Neuronal stem cell (in vitro differentiated cells): ENCODE data around the gene RBFOX2.

Experiments
- DNase-seq: peaks from one replicate; pipeline ENCODE4 v3.0.0-alpha.2; 2013; ENCODE audit warnings: low spot score
- H2AFZ ChIP-seq: one replicate; pipeline ENCODE4 v1.6.1; 2013; ENCODE audit warnings: mild to moderate bottlenecking, low read length, inconsistent platforms
- H2AK5ac ChIP-seq: 2 replicates; pipeline ENCODE4 v1.6.1; 2013; ENCODE audit warnings: low read depth, mild to moderate bottlenecking, inconsistent platforms, low read length, moderate library complexity, mixed read lengths
- H2BK120ac ChIP-seq: 2 replicates; pipeline ENCODE4 v1.6.1; 2013; ENCODE audit warnings: low read depth, mild to moderate bottlenecking, inconsistent platforms, low read length, moderate library complexity, mixed read lengths
- H2BK12ac ChIP-seq: one replicate; pipeline ENCODE4 v1.6.1; 2013; ENCODE audit warnings: low read length, inconsistent platforms
- H2BK15ac ChIP-seq: 2 replicates; pipeline ENCODE4 v1.6.1; 2013; ENCODE audit warnings: mild to moderate bottlenecking, low read length, inconsistent platforms, mixed read lengths
- H2BK5ac ChIP-seq: one replicate; pipeline ENCODE4 v1.6.1; 2013; ENCODE audit warnings: inconsistent platforms, mild to moderate bottlenecking, low read length, moderate library complexity
- H3K14ac ChIP-seq: one replicate; pipeline ENCODE4 v1.6.1; 2013; ENCODE audit warnings: low read length, inconsistent platforms
- H3K18ac ChIP-seq: 2 replicates; pipeline ENCODE4 v1.6.1; 2013; ENCODE audit warnings: low read length, inconsistent platforms
- H3K23ac ChIP-seq: 2 replicates; pipeline ENCODE4 v1.6.1; 2013; ENCODE audit warnings: low read depth, mild to moderate bottlenecking, mixed read lengths, low read length, inconsistent platforms; ENCODE audit not compliant: poor library complexity
- H3K27ac ChIP-seq: replicated peaks from 3 replicates; pipeline ENCODE4 v1.5.1; 2013; ENCODE audit warnings: low read length, inconsistent platforms
- H3K27me3 ChIP-seq, 3 experiments: 2 replicates each; pipeline ENCODE4 v1.6.1; 2013; ENCODE audit warnings: low read length in 3 of 3, mild to moderate bottlenecking in 2 of 3, inconsistent platforms in 1 of 3, low read depth in 1 of 3, mixed read lengths in 1 of 3, moderate library complexity in 1 of 3; ENCODE audit not compliant: control insufficient read depth in 3 of 3, insufficient read depth in 3 of 3
- H3K36me3 ChIP-seq, 2 donors: replicated peaks in 1 of 2; 2 replicates each; pipeline ENCODE4 v1.6.1; 2013; ENCODE audit warnings: low read length in 2 of 2; ENCODE audit not compliant: control insufficient read depth in 2 of 2, insufficient read depth in 2 of 2
- H3K4ac ChIP-seq: 2 replicates; pipeline ENCODE4 v1.6.1; 2013; ENCODE audit warnings: inconsistent platforms, mild to moderate bottlenecking, low read length, moderate library complexity
- H3K4me1 ChIP-seq, 2 donors: 1 replicate in 1 of 2; 2 replicates in 1 of 2; pipeline ENCODE4 v1.6.1; 2013; ENCODE audit warnings: low read length in 2 of 2, low read depth in 1 of 2; ENCODE audit not compliant: control insufficient read depth in 2 of 2, insufficient read depth in 1 of 2
- H3K4me2 ChIP-seq: one replicate; pipeline ENCODE4 v1.6.1; 2013; ENCODE audit warnings: mild to moderate bottlenecking, low read length, inconsistent platforms; ENCODE audit not compliant: insufficient read depth, poor library complexity, severe bottlenecking
- H3K4me3 ChIP-seq, 2 donors: 2 replicates each; pipeline ENCODE4 v1.5.1; 2013; ENCODE audit warnings: low read length in 2 of 2, mild to moderate bottlenecking in 2 of 2, inconsistent platforms in 1 of 2, moderate library complexity in 1 of 2
- H3K79me1 ChIP-seq: one replicate; pipeline ENCODE4 v1.6.1; 2013; ENCODE audit warnings: low read depth, mild to moderate bottlenecking, inconsistent platforms, low read length, moderate library complexity
- H3K9ac ChIP-seq: one replicate; pipeline ENCODE4 v1.6.1; 2013; ENCODE audit warnings: mild to moderate bottlenecking, low read depth, low read length, inconsistent platforms; ENCODE audit not compliant: poor library complexity
- H3K9me3 ChIP-seq, 2 donors: replicated peaks in 1 of 2; 2 replicates each; pipeline versions ENCODE3 to v1.6.1; 2013; ENCODE audit warnings: low read length in 2 of 2, mild to moderate bottlenecking in 2 of 2, inconsistent platforms in 1 of 2, low read depth in 1 of 2, mixed read lengths in 1 of 2, moderate library complexity in 1 of 2; ENCODE audit not compliant: control insufficient read depth in 2 of 2, insufficient read depth in 1 of 2
- H4K8ac ChIP-seq: one replicate; pipeline ENCODE4 v1.6.1; 2013; ENCODE audit warnings: low read depth, mild to moderate bottlenecking, inconsistent platforms, low read length, moderate library complexity
- H4K91ac ChIP-seq: one replicate; pipeline ENCODE4 v1.6.1; 2013; ENCODE audit warnings: low read length, low read depth, mild to moderate bottlenecking, inconsistent platforms; ENCODE audit not compliant: poor library complexity
- WGBS, 2 donors: extraction: QIAGEN DNeasy Blood & Tissue Kit; methylation state at CpG; one replicate each; pipeline ENCODE4 v1.1.7; 2013; ENCODE audit warnings: missing lambda C conversion rate in 2 of 2, mixed read lengths in 1 of 2; ENCODE audit not compliant: insufficient read length in 2 of 2, insufficient replicate concordance in 1 of 2; ENCODE audit errors: extremely low coverage in 2 of 2; 5-methylcytosine and 5-hydroxymethylcytosine counted together

Gene RBFOX2

DNA sequence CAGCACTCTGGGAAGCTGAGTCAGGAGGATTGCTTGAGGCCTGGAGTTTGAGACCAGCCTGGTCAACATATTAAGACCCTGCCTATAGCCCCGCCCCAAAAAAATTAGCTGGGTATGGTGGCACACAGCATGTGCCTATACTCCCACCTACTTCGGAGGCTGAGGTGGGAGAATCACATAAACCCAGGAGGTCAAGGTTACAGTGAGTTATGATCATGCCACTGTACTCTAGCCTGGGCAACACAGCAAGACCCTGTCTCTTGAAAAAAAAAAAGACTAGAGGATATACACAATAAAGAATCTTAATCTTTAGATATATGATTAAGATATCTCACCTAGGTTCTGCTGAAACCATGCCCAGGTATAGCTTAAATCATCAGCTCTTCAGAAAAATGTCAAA lies 174.3 kb downstream of the RBFOX2 start:
- Histone ChIP-seq H3K9ac (no peak overlapping the region), H3K27me3 (no peaks in the 10 kb centered on the region), H2AK5ac (no peak overlapping the region), H2BK5ac (no peak overlapping the region), H3K18ac (no peak overlapping the region), H2BK12ac (no peak overlapping the region), H3K27ac (no peak overlapping the region), H2BK120ac (no peak overlapping the region), H3K36me3 (no peaks in the 10 kb centered on the region), H3K4me1 (peaks cover 2 to 13% of the 10 kb centered on the region in 2 donors), H2BK15ac (no peak overlapping the region), H3K23ac (no peak overlapping the region), H3K9me3 (no peaks in the 10 kb centered on the region), H4K8ac (no peak overlapping the region), H3K4ac (no peak overlapping the region), H3K4me2 (no peak overlapping the region), H4K91ac (no peak overlapping the region), H2AFZ (no peak overlapping the region), H3K4me3 (no peak overlapping the region), H3K14ac (no peak overlapping the region), H3K79me1 (no peaks in the 10 kb centered on the region)
- no peak for DNase-seq
- no CpG with 5 or more reads among the region's 2 CpGs for WGBS, 2 donors

DNA sequence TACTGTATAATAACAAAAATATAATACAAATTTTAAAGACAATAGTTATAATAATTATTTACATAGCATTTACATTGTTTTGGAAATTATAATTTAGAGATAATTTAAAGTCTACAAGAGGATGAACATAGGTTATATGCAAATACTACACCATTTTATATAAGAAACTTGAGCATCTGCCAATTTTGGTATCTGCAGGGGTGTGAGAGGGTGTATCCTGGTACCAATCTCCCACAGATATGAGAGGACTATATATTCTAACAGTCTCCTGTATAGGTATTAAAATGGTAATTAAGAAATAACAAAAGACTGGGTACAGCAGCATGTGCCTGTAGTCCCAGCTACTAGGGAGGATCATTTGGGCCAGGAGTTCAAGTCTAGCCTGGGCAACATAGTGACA lies 176.5 kb downstream of the RBFOX2 start:
- Histone ChIP-seq H3K4me3 (no peak overlapping the region), H3K9ac (no peak overlapping the region), H3K9me3 (no peaks in the 10 kb centered on the region), H3K27ac (no peak overlapping the region), H3K4me1 (peaks cover 2 to 13% of the 10 kb centered on the region in 2 donors), H4K8ac (no peak overlapping the region), H2BK120ac (no peak overlapping the region), H3K23ac (no peak overlapping the region), H2BK5ac (no peak overlapping the region), H2AFZ (no peak overlapping the region), H3K4ac (no peak overlapping the region), H3K14ac (no peak overlapping the region), H3K36me3 (no peaks in the 10 kb centered on the region), H2AK5ac (no peak overlapping the region), H3K18ac (no peak overlapping the region), H4K91ac (no peak overlapping the region), H3K4me2 (peak overlapping the region; percentile 11), H3K27me3 (no peaks in the 10 kb centered on the region), H3K79me1 (no peaks in the 10 kb centered on the region), H2BK15ac (no peak overlapping the region), H2BK12ac (no peak overlapping the region)
- DNase-seq, result no peak

DNA sequence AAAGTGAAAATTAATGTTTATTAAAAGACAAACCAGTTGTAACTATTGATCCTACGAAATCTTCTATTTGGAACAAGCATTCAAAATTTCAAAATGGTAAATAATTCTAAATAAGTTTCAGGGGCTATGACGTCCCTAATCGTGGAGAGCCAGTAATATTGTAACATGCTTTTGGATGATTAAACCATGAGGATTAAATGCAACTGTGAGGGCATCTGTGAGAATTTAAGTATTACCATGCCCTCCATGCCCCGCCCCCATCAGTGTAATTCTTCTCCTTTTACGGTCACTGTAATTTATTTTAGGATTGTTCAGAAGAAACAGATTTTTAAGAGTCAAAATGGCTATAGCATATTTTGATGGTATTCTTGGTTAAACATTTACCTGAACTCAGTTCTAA lies 177.8 kb downstream of the RBFOX2 start:
- no peaks in the 10 kb centered on the region for H3K27me3 ChIP-seq
- H3K9ac ChIP-seq, result no peak overlapping the region
- no peaks in the 10 kb centered on the region for H3K79me1 ChIP-seq
- no CpG with 5 or more reads among the region's 5 CpGs for WGBS, 2 donors
- no peak overlapping the region for H3K4me3 ChIP-seq
- peaks cover 2 to 13% of the 10 kb centered on the region in 2 donors for H3K4me1 ChIP-seq
- no peak overlapping the region for H2BK15ac ChIP-seq
- no peak overlapping the region for H4K91ac ChIP-seq
- no peak overlapping the region for H3K14ac ChIP-seq
- no peak overlapping the region for H3K18ac ChIP-seq
- H3K36me3 ChIP-seq, result no peaks in the 10 kb centered on the region
- no peak overlapping the region for H2AFZ ChIP-seq
- H2BK12ac ChIP-seq, result no peak overlapping the region
- H3K4me2 ChIP-seq, result no peak overlapping the region
- no peak overlapping the region for H2BK5ac ChIP-seq
- no peak overlapping the region for H3K4ac ChIP-seq
- no peak overlapping the region for H3K27ac ChIP-seq
- H2BK120ac ChIP-seq, result no peak overlapping the region
- H2AK5ac ChIP-seq, result no peak overlapping the region
- H4K8ac ChIP-seq, result no peak overlapping the region
- DNase-seq, result no peak
- no peaks in the 10 kb centered on the region for H3K9me3 ChIP-seq
- no peak overlapping the region for H3K23ac ChIP-seq

DNA sequence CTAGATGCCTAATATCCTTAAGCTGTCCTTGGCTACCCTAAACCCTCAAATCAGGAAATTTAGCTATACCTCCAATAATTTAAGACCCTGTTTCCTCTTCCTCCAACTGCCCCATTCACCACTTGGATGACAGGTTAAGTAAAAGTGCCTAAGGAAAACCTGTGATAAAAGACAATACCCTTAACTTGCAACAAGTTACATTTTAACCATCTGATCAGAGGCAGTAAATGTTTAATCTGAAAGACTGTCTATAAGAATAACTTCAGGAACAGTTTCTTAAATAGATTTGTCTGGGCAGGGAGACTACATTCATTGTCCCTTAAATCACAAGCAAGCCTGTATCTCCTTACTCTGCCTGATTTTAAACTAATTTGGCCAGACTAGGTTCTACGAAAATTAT lies 181.8 kb downstream of the RBFOX2 start:
- H3K23ac ChIP-seq, result no peak overlapping the region
- DNase-seq, result no peak
- no peaks in the 10 kb centered on the region for H3K79me1 ChIP-seq
- H2AFZ ChIP-seq, result no peak overlapping the region
- H4K91ac ChIP-seq, result no peak overlapping the region
- H3K4me1 ChIP-seq, result peaks cover 2 to 13% of the 10 kb centered on the region in 2 donors
- no peak overlapping the region for H4K8ac ChIP-seq
- no peak overlapping the region for H3K9ac ChIP-seq
- no peak overlapping the region for H3K14ac ChIP-seq
- H2BK15ac ChIP-seq, result no peak overlapping the region
- H2BK5ac ChIP-seq, result no peak overlapping the region
- no peak overlapping the region for H2BK12ac ChIP-seq
- H3K36me3 ChIP-seq, result no peaks in the 10 kb centered on the region
- no peaks in the 10 kb centered on the region for H3K27me3 ChIP-seq
- WGBS, 2 donors, result no CpG with 5 or more reads among the region's 1 CpG
- H2AK5ac ChIP-seq, result no peak overlapping the region
- H3K9me3 ChIP-seq, result no peaks in the 10 kb centered on the region
- no peak overlapping the region for H3K18ac ChIP-seq
- H3K4me2 ChIP-seq, result no peak overlapping the region
- no peak overlapping the region for H3K4ac ChIP-seq
- H3K27ac ChIP-seq, result no peak overlapping the region
- H2BK120ac ChIP-seq, result no peak overlapping the region
- H3K4me3 ChIP-seq, result no peak overlapping the region
